OCI-M2 (cell line): ENCODE results near the gene PTPN2.

Source experiments
- DNase-seq: peaks from one replicate; lab custom pipeline; 2025; ENCODE audit not compliant: unreplicated experiment; lab: John Stamatoyannopoulos, UW

The PTPN2 gene

GRCh38 chr18:12828116-12829051 lies 55.7 kb downstream of the PTPN2 start:
- no peak for DNase-seq

GRCh38 chr18:12827588-12827987 lies 56.4 kb downstream of the PTPN2 start:
- no peak for DNase-seq

- DNase-seq: no peak
Measured at GRCh38 chr18:12825230-12825629, 58.8 kb downstream of the PTPN2 start.

- DNase-seq: no peak
Measured at GRCh38 chr18:12823892-12824291, 60.1 kb downstream of the PTPN2 start.

- no peak for DNase-seq
Measured at GRCh38 chr18:12821408-12821807, 62.6 kb downstream of the PTPN2 start.

- no peak for DNase-seq
Measured at GRCh38 chr18:12820506-12820905, 63.5 kb downstream of the PTPN2 start.

- no peak for DNase-seq
Measured at GRCh38 chr18:12819841-12820240, 64.2 kb downstream of the PTPN2 start.

- no peak for DNase-seq
Measured at GRCh38 chr18:12819322-12819721, 64.7 kb downstream of the PTPN2 start.

GRCh38 chr18:12818243-12818642 lies 65.8 kb downstream of the PTPN2 start:
- DNase-seq: no peak

- DNase-seq: no peak
Measured at GRCh38 chr18:12816451-12816850, 67.6 kb downstream of the PTPN2 start.

- DNase-seq: no peak
Measured at GRCh38 chr18:12811191-12811950, 72.7 kb downstream of the PTPN2 start.

GRCh38 chr18:12803069-12803936 lies 80.7 kb downstream of the PTPN2 start:
- no peak for DNase-seq

- DNase-seq: no peak
Measured at GRCh38 chr18:12802538-12802937, 81.5 kb downstream of the PTPN2 start.

- no peak for DNase-seq
Measured at GRCh38 chr18:12796448-12796847, 87.6 kb downstream of the PTPN2 start.

- no peak for DNase-seq
Measured at GRCh38 chr18:12791610-12792009, 92.4 kb downstream of the PTPN2 start.

GRCh38 chr18:12786669-12787068 lies 97.4 kb downstream of the PTPN2 start:
- no peak for DNase-seq

GRCh38 chr18:12783524-12783923 lies 100.5 kb downstream of the PTPN2 start:
- DNase-seq: no peak

GRCh38 chr18:12782521-12782920 lies 101.5 kb downstream of the PTPN2 start:
- DNase-seq: no peak

GRCh38 chr18:12779456-12779855 lies 104.6 kb downstream of the PTPN2 start:
- no peak for DNase-seq

GRCh38 chr18:12779043-12779442 lies 105.0 kb downstream of the PTPN2 start:
- DNase-seq: no peak

GRCh38 chr18:12777500-12777944 lies 106.5 kb downstream of the PTPN2 start:
- no peak for DNase-seq
